ENCODE measurements around the gene RALGDS.

DNA sequence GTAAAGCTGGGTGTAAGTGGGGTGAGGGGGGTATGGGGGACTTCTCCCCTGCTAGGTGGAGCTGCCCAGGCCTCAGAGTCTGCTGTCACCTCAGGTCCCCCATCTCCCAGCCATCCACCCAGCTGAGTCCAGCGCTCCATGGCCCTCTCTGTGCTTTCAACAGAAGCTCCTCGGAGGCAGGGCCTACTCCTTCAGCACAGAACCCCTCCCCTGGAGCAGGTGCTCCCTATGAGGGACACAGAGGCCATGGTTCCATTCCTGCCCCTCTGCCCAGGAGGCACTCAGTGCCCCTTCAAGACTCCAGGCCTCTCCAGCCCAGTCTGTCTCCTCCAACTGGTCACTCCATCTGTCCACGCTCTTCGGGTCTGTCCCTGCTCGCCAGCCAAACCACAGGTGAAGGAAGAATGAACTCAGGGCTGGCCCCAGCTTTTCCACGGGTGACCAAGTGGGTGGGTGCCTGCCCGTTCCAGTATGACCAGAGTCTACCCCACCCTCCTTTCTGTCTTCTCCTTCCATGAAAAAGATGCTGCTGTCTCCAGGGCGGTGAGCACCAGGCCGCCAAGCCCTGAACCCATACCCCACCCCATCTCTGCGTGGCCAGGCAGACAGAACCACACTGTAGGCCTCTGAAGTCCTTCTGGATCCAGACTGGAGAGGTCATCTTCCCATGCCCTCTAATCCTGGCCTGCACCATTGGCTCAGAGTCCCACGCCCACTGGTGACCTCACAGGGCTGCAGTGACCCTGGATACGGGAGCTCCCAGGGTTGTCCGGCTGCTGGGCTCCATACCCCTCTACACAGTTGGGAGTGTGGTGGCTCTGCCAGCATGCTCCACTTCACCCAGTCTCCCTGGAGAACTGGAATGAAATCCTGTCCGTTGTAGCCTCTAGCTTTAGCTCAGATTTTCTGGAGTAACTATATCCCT is 30.8 kb upstream of the RALGDS start:
- TF ChIP-seq, protein P1, sequence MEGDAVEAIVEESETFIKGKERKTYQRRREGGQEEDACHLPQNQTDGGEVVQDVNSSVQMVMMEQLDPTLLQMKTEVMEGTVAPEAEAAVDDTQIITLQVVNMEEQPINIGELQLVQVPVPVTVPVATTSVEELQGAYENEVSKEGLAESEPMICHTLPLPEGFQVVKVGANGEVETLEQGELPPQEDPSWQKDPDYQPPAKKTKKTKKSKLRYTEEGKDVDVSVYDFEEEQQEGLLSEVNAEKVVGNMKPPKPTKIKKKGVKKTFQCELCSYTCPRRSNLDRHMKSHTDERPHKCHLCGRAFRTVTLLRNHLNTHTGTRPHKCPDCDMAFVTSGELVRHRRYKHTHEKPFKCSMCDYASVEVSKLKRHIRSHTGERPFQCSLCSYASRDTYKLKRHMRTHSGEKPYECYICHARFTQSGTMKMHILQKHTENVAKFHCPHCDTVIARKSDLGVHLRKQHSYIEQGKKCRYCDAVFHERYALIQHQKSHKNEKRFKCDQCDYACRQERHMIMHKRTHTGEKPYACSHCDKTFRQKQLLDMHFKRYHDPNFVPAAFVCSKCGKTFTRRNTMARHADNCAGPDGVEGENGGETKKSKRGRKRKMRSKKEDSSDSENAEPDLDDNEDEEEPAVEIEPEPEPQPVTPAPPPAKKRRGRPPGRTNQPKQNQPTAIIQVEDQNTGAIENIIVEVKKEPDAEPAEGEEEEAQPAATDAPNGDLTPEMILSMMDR (IDR thresholded peaks at IDR 0.05) = no peak
- no peak for TF ChIP-seq POLR2A (IDR thresholded peaks at IDR 0.05)

Measured in gastroesophageal sphincter (tissue), 3 donors.